Dedifferentiated amniotic fluid mesenchymal stem cell (primary cell): ENCODE results near the gene COPG2.

ENCODE experiments used
- DNase-seq: peaks from one replicate; pipeline ENCODE4 v3.0.0-alpha.2; 2016; ENCODE audit errors: extremely low spot score

Gene COPG2

GRCh38 chr7:130500463-130500862 lies 168.1 kb downstream of the COPG2 start:
- DNase-seq = no peak

- DNase-seq = no peak
Measured at GRCh38 chr7:130494431-130494858, 174.1 kb downstream of the COPG2 start.

GRCh38 chr7:130493275-130493873 lies 175.2 kb downstream of the COPG2 start:
- no peak for DNase-seq

- DNase-seq = no peak
Measured at GRCh38 chr7:130492523-130493274, 175.8 kb downstream of the COPG2 start.

GRCh38 chr7:130491841-130492522 lies 176.6 kb downstream of the COPG2 start, which contains the start of gene MEST:
TSS of gene MEST (plus strand) at chr7:130492085. CDS start at chr7:130492314, 229 bp downstream.
- no peak for DNase-seq

GRCh38 chr7:130490888-130491804 lies 177.4 kb downstream of the COPG2 start:
- DNase-seq = no peak

- no peak for DNase-seq
Measured at GRCh38 chr7:130490311-130490791, 178.2 kb downstream of the COPG2 start.

GRCh38 chr7:130489140-130489983 lies 179.2 kb downstream of the COPG2 start:
- no peak for DNase-seq

GRCh38 chr7:130488392-130489139 lies 180.0 kb downstream of the COPG2 start:
- no peak for DNase-seq

GRCh38 chr7:130486954-130487436 lies 181.6 kb downstream of the COPG2 start:
- DNase-seq = no peak

- no peak for DNase-seq
Measured at GRCh38 chr7:130486114-130486953, 182.2 kb downstream of the COPG2 start.

- no peak for DNase-seq
Measured at GRCh38 chr7:130485734-130486113, 182.8 kb downstream of the COPG2 start.

- DNase-seq = no peak
Measured at GRCh38 chr7:130483031-130483430, 185.5 kb downstream of the COPG2 start.

- no peak for DNase-seq
Measured at GRCh38 chr7:130481898-130482297, 186.7 kb downstream of the COPG2 start.

- DNase-seq = no peak
Measured at GRCh38 chr7:130479716-130480400, 188.7 kb downstream of the COPG2 start.

- DNase-seq = no peak
Measured at GRCh38 chr7:130478991-130479390, 189.6 kb downstream of the COPG2 start.

GRCh38 chr7:130476297-130477150 lies 192.0 kb downstream of the COPG2 start:
- DNase-seq = no peak
